Measurements from ENCODE around the gene PDZRN4. TPM values are rescaled to one million over a fixed set of nuclear protein-coding genes. Genes with fewer than 3 reads are reported as not detected.
"Not testable (repeated sequence)": the region's sequence is repeated elsewhere in the genome, so short reads cannot be mapped to it uniquely, and the experiment has no call there.

The PDZRN4 gene
- total RNA-seq, 1 experiment from 2014 or later: not detected

DNA sequence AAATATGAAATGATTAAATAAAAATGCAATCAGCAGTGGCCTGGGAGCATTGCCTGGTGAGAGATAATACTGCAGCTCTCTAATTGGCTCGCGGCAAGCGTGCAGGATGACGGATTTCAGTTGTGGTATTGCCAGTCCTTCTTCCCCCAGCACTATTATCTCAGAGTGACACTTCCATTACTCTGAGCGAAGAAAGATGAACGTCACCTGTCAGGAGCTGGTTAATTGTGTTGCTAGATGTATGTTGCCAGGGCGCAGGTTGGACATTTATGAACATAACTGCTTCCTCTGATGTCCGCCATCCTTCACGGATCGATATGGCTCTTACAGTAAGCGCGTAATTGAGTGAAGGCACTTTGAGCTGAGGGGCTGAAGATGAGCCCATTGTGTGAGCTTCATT, 374.9 kb downstream of the PDZRN4 start:
- in situ Hi-C loops (cut with HindIII; ENCODE audit: low pct_unique_long_range_greater_than_20kb, low sequenced_read_pairs): no loop called here
- DNase-seq (ENCODE audit: low read depth): no peak

DNA sequence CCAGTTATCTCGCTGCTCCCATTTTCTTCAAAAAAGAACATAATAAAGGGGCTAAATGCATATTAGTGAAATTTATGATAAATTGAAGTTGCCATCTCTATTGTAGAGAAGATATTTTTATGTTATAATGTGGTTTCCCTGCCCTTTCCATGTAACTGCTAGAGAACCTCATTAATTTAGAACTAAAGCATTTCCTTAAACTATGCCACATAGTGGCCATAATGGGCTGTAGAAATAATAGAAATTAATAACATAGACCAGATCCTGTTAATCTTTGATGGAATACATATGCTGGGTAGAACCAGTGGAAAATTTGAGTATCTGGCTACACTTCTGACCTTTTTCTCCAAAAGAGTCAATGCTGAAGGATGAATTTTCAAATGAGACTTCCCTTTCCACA, 376.7 kb downstream of the PDZRN4 start:
- in situ Hi-C loops (cut with HindIII; ENCODE audit: low pct_unique_long_range_greater_than_20kb, low sequenced_read_pairs): no loop called here
- DNase-seq (ENCODE audit: low read depth): no peak

DNA sequence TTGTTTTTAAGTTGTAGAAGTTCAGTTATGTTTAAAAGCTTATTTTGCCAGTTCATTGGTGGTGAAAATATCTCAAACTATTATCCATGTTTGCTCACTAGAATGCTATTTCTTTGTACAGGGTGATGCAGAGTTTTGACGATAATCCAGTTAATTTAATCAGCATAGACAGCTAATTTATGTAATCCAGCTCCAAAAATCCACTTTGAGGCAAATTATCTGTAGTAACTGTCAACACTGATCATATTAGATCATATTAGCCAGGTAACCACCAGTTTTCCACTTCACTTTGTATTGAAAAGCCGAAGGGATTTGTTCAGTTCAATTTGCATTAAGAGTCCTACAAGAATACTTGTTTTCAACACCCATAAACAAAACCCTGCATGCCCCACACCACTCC, 378.6 kb downstream of the PDZRN4 start:
- no peak for DNase-seq (ENCODE audit: low read depth)
- in situ Hi-C loops (cut with HindIII; ENCODE audit: low pct_unique_long_range_greater_than_20kb, low sequenced_read_pairs): no loop called here

DNA sequence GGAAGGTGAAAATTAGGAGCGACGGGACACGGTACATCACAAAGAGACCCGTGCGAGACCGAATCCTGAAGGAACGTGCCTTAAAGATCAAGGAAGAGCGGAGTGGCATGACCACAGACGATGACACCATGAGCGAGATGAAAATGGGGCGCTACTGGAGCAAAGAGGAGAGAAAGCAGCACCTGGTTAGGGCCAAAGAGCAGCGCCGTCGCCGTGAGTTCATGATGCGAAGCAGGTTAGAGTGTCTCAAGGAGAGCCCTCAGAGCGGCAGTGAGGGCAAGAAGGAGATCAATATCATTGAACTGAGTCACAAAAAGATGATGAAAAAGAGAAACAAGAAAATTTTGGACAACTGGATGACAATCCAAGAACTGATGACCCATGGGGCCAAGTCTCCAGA, 385.3 kb downstream of the PDZRN4 start:
- no peak for DNase-seq (ENCODE audit: low read depth)
- in situ Hi-C loops (cut with HindIII; ENCODE audit: low pct_unique_long_range_greater_than_20kb, low sequenced_read_pairs): no loop called here

DNA sequence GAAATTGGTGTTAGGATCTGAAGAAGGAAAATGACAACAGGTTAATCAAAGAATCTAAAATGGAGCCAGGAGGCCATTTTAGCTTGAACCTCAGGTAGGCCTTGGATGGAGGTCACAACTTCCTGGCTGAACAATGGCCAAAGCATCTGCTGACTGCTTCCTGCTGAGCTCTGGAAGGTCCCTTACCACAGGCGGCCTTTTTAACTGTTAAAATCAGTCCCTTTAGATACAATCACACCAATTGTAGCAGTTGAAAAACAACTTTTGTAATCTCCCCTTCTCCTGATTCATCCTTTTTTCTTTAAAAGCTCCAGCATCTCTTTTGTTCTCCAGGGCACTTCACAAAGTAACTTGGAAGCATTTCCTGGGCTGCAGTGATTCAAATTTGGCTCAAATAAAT, 388.8 kb downstream of the PDZRN4 start:
- in situ Hi-C loops (cut with HindIII; ENCODE audit: low pct_unique_long_range_greater_than_20kb, low sequenced_read_pairs): no loop called here
- DNase-seq (ENCODE audit: low read depth): no peak

DNA sequence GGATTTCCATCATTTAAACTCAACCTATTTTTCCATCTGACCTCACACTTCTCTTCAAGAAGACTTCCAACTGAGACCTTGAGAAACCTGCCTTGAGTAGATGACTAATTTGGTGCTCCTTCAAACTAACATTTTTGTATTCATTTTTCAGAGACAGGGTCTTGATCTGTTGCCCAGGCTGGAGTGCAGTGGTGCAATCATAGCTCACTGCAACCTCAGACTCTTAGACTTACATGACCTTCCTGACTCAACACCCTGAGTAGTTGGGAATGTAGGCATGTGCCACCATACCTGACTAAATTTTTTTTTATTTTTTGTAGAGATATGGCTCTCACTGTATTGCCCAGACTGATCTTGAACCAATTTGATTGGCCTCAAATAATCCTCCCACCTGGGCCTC, 389.9 kb downstream of the PDZRN4 start:
- in situ Hi-C loops (cut with HindIII; ENCODE audit: low pct_unique_long_range_greater_than_20kb, low sequenced_read_pairs): no loop called here
- no peak for DNase-seq (ENCODE audit: low read depth)

DNA sequence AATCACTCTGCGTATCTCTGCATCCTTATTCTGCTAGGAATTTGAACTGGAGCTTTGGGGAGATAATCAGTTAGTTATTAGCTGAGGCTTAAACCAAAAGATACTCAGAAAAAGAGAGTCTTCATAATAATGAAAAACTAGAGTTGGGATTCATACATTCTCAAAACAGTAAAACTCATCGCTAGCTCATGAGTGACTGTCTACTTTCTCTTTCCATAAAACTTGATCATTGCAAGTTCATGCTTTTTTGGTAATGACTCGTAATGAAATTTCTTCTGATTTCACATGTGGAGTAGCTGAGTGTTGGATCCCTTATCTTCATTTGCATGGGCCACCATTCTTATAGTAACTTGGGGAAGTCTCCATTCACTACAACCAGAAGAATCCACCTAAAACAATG, 397.7 kb downstream of the PDZRN4 start:
- in situ Hi-C loops (cut with HindIII; ENCODE audit: low pct_unique_long_range_greater_than_20kb, low sequenced_read_pairs): no loop called here
- no peak for DNase-seq (ENCODE audit: low read depth)

DNA sequence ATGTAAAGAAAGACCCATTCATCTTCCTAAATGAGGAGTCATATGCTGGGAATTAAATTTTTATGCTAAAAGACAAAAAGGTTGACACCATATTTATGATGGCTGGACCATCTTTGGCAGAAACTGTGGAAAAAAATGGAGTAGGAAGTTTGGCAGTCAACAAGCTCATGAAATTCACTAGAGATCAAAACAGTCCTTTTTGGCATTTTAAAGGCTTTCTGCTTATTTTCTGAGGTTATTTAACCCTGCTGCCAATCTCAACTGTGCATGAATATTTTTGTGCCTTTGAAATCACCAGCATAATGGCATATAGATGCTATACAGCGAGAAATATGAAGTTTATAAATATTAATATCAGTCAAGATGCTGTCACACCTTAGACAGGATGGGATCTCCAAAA, 399.5 kb downstream of the PDZRN4 start:
- in situ Hi-C loops (cut with HindIII; ENCODE audit: low pct_unique_long_range_greater_than_20kb, low sequenced_read_pairs): no loop called here
- no peak for DNase-seq (ENCODE audit: low read depth)

DNA sequence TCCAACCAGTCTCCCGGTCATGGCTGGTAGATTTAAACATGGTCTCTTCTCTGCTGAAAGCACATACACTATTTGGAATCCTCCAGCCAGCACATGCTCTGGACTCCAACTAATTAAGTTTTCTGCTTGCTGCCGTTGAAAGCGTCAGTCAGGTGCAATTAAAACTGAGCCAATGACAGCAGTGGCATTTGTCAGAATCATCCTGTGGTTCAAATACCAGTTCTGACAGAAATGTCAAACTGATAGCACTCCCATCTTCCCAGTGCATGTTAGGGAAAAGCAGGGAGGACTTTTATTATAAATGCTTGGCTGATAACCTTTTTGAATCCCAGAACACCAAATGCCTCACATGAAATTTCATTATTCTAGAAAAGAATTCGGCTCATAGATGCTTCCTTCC, 401.8 kb downstream of the PDZRN4 start:
- in situ Hi-C loops (cut with HindIII; ENCODE audit: low pct_unique_long_range_greater_than_20kb, low sequenced_read_pairs): no loop called here
- DNase-seq (ENCODE audit: low read depth): no peak

DNA sequence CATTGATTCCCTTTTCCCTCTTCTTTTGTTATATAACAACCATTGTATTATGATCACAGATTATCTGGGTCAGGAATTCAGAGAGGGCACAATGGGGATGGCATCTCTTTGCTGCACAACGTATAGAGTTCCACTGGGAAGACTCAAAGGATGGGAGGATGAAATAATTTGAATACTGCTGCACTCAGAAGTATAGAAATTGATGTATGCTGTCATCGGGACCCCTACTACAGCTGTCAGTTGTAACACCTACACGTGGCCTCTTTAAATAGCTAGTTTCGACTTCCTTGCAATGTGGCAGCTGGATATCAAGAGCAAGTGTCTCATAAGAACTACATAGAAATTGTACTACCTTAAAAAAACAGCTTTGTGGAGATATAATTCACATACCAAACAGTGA, 408.1 kb downstream of the PDZRN4 start:
- in situ Hi-C loops (cut with HindIII; ENCODE audit: low pct_unique_long_range_greater_than_20kb, low sequenced_read_pairs): no loop called here
- DNase-seq (ENCODE audit: low read depth): no peak

DNA sequence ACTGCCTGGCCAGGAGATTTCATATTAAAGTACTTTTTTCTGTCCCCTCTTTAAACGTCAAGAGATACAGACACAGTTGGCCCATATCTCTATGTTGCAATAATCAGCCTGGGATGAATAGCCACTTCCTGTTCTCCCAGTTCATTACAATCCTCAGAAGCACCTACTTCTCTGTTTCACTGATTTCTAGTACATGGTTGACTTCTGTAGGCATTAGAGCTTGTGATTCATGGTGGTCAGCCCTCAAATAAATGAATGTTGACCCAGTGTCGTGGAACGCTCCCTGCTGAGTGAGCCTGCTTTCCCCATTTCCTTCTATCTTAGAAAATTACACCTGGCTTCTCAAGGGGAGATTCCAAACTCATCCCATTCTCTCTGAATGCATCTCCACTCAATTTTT, 416.7 kb downstream of the PDZRN4 start:
- peak; percentile 83 for DNase-seq (ENCODE audit: low read depth)

DNA sequence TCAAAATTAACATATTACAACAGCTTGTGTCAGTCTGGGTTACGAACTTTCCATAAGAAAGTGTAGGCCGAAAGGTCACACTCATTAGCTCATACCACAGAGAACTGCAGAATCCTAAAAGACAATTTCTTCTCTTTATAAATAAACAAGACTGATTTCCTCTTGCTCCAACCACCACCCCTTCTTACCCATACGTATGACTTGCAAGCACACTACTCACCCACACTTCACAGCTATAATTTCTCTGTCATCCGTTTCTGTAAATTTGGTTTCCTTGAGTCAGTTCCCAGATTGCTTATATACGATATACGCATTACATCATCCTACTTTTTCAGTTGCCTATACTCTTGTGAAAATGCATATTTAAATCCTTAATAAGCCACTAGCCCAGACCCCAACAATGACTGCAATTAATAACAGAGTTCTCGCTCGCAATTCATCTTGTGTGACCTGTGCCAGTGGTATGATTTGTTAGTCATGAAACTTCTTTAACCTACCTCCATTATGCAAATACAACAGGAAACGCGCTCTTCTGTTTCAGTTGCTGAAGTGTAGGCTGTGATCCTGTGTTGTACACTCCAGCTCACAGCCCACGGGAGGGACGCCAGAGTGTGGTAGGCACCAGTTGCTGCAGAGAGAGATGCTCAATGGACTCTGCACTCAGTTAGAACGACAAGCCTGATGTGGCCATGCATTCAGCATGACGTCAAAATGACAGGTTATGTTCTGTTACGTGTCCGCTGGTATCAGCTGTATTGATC, 417.6 kb downstream of the PDZRN4 start:
- in situ Hi-C loops (cut with HindIII; ENCODE audit: low pct_unique_long_range_greater_than_20kb, low sequenced_read_pairs): no loop called here
- DNase-seq (ENCODE audit: low read depth): peak; percentile 77

More for the DNA sequence above, 416.7 kb downstream of the PDZRN4 start:
- in situ Hi-C loops (cut with HindIII; ENCODE audit: low pct_unique_long_range_greater_than_20kb, low sequenced_read_pairs): no loop called here

DNA sequence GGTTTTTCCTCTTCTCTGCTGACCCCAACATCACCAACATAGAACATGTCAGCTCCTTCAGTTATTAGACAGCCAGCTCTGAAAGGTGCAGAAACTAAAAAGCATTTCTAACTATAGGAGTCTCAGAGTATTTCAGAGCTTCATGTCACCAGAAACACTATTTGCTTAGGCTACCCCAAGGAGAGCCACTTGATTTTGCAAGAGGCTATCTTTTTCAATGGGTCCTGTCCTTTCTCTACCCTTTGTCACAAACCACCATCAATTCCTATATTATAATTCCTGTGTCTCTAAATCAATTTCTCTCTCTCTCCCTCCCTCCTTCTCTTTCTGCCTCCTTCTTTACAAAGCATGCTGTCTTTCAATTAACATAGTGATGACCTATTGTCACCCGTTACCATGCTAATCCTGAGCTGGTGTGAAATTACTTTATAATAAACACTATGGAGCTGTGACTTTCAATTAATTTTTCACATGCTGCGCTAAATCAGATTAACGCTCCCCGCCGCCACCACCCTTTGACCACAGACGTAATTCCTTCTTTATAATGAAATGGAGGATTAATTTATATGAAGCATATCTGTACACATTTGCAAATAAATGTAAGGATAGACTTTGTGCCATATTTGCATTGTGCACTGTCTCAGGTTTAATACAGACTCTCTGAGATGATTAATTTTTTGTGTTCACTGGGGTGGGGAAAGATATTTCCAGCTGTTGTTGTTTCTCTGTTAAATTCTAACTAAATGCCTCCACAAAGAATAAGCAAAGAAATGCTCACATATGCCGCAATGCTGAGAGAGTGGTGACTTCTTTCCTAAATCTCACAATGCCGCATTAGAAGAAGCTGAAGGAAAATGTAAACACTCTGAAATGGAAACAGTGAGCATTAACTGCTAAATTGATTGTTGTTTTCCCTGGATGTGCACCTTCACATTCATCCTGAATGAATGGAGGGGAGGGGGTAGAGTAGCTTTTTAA, 418.6 kb downstream of the PDZRN4 start:
- in situ Hi-C loops (cut with HindIII; ENCODE audit: low pct_unique_long_range_greater_than_20kb, low sequenced_read_pairs): no loop called here
- peak; percentile 64 for DNase-seq (ENCODE audit: low read depth)

DNA sequence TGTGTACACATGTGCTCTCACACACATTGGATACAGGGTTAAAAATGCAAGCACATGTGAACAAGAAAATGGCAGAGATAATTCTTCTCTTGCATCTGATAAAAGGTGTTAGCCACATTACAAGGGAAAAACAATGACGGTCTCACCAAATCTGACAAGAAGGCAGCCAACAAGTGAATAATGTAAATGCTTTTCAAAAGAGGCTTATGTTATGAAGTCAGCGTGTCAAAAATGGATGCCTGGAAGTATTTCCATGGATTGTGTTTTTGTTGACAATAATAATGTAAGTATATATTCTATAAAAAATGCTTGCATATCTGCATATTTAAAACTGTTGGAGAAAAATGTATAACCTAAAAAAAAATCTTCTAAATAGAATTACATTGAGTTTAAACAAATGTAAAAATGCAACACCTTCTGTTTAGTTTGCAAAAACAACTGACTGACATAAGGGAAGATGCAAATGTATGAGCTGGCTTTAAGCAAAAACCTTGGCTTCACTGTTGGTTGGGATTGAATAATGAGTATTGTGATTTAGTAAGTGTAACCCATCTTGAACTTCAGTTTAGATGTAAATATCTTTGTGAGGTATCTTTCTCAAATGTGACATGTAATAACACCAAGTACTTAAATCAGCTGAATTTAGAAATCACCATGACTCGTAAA, 424.9 kb downstream of the PDZRN4 start:
- in situ Hi-C loops (cut with HindIII; ENCODE audit: low pct_unique_long_range_greater_than_20kb, low sequenced_read_pairs): no loop called here

DNA sequence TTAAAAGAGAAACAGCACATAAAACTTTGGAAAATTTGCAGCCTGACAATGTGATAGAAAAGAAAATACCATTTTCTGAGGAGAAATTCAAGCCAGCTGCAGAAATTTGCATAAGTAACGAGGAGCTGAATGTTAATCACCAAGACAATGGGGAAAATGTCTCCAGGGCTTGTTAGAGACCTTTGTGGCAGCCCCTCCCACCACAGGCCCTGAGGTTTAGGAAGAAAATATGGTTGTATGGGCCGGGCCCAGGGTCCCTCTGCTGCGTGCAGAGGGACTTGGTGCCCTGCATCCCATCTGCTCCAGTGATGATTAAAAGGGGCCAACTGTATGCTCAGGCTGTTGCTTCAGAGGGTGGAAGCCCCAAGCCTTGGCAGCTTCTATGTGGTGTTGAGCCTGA, 427.1 kb downstream of the PDZRN4 start:
- in situ Hi-C loops (cut with HindIII; ENCODE audit: low pct_unique_long_range_greater_than_20kb, low sequenced_read_pairs); DNase-seq (ENCODE audit: low read depth): not testable (repeated sequence)

More for the DNA sequence above, 424.9 kb downstream of the PDZRN4 start:
- DNase-seq (ENCODE audit: low read depth): no peak

DNA sequence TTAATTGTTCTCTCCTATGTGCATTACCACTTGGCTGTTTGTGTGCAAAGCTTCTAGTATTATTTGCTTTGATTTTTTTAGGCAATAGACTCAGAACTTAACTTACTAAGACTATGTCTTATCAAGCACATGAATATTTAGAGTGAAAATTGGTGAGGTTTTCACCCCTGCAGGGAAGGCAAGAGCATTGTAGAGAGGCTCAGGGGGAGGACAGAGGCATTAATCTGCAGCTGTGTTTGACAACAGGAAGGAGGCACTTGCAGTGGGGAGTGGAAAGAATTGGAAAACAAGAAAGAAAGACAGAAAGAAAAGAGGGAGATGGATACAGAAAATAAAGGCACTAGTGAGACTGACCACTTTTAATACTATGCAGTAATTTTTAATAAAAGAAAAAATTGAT, 431.6 kb downstream of the PDZRN4 start:
- in situ Hi-C loops (cut with HindIII; ENCODE audit: low pct_unique_long_range_greater_than_20kb, low sequenced_read_pairs): no loop called here
- DNase-seq (ENCODE audit: low read depth): no peak

DNA sequence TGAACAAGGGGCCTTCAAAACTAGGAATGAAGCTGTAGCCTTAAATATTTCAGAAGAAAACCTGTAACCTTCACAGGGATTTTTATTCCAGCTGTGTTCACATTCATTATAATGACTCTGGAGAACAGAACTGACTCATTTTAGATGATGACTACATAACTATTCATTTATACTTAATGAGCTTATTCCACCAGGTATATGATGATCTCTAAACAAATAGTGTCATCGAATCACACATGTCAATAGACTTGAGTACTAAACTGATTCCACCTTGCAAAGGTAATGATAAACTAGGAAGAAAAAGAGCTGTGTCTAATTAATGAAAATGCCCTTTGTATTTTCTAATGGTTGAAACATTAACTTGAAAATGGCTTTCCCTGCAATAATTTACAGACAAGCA, 433.2 kb downstream of the PDZRN4 start:
- DNase-seq (ENCODE audit: low read depth): peak; percentile 9
- in situ Hi-C loops (cut with HindIII; ENCODE audit: low pct_unique_long_range_greater_than_20kb, low sequenced_read_pairs): no loop called here
